OCI-LY1 (cell line): ENCODE measurements around the gene ELP2.

Experiments used
- H2AFZ ChIP-seq: fragments of 200-600 bp; sonication (generic), shearing (Covaris generic); 2 replicates; pipeline ENCODE4 v1.6.0; 2014; ENCODE audit warnings: antibody characterized with exemption, mild to moderate bottlenecking, low read length
- H3F3A ChIP-seq: fragments of 200-600 bp; sonication (generic), shearing (Covaris generic); 2 replicates; pipeline ENCODE4 v1.6.0; 2014; ENCODE audit warnings: mild to moderate bottlenecking, antibody characterized with exemption, low read length, moderate library complexity; ENCODE audit not compliant: insufficient read depth
- H3K27ac ChIP-seq: fragments of 200-600 bp; sonication (generic); 2 replicates; pipeline ENCODE4 v1.5.1; 2014; ENCODE audit warnings: low read length, mixed run types, mild to moderate bottlenecking, low read depth; ENCODE audit not compliant: poor library complexity, severe bottlenecking
- H3K27me3 ChIP-seq: fragments of 200-600 bp; sonication (generic); 2 replicates; pipeline ENCODE4 v1.6.0; 2014; ENCODE audit warnings: antibody characterized with exemption, mild to moderate bottlenecking, low read length, moderate library complexity; ENCODE audit not compliant: insufficient read depth
- H3K36me3 ChIP-seq: fragments of 200-600 bp; sonication (generic); 2 replicates; pipeline ENCODE4 v1.6.1; 2014; ENCODE audit warnings: mild to moderate bottlenecking, antibody characterized with exemption, low read length, moderate library complexity, mixed read lengths; ENCODE audit not compliant: insufficient read depth
- H3K4me1 ChIP-seq: fragments of 200-600 bp; sonication (generic); 2 replicates; pipeline ENCODE4 v1.5.1; 2014; ENCODE audit warnings: mild to moderate bottlenecking, low read length, moderate library complexity; ENCODE audit not compliant: insufficient read depth, severe bottlenecking
- H3K4me2 ChIP-seq: fragments of 200-600 bp; sonication (generic), shearing (Covaris generic); 2 replicates; pipeline ENCODE4 v1.6.1; 2014; ENCODE audit warnings: low read length
- H3K4me3 ChIP-seq: fragments of 200-600 bp; sonication (generic); 2 replicates; pipeline ENCODE4 v1.5.1; 2014; ENCODE audit warnings: low read length, low read depth, mild to moderate bottlenecking, mixed read lengths; ENCODE audit not compliant: poor library complexity, severe bottlenecking
- H3K79me2 ChIP-seq: fragments of 200-600 bp; shearing (Covaris generic); 2 replicates; pipeline ENCODE4 v1.6.1; 2016; ENCODE audit warnings: mixed run types, low read length, mixed read lengths; ENCODE audit not compliant: insufficient read depth
- H3K9ac ChIP-seq: fragments of 200-600 bp; sonication (generic), shearing (Covaris generic); 2 replicates; pipeline ENCODE4 v1.6.1; 2014; ENCODE audit warnings: mild to moderate bottlenecking, low read length, mixed read lengths
- H3K9me2 ChIP-seq: fragments of 200-600 bp; sonication (generic), shearing (Covaris generic); 2 replicates; pipeline ENCODE4 v1.6.1; 2014; ENCODE audit warnings: low read depth, mild to moderate bottlenecking, low read length, mixed read lengths
- H3K9me3 ChIP-seq: fragments of 200-600 bp; shearing (Covaris generic); 2 replicates; pipeline ENCODE4 v1.6.1; 2014; ENCODE audit warnings: low read length, mixed read lengths
- H4K20me1 ChIP-seq: fragments of 200-600 bp; sonication (generic), shearing (Covaris generic); 2 replicates; pipeline ENCODE4 v1.6.0; 2016; ENCODE audit warnings: mild to moderate bottlenecking, low read length; ENCODE audit not compliant: insufficient read depth
- EZH2 ChIP-seq: fragments of 200-600 bp; sonication (generic), shearing (Covaris generic); IDR thresholded peaks from 2 replicates; pipeline ENCODE4 v1.8.0; 2017; ENCODE audit warnings: borderline replicate concordance, mixed run types, mild to moderate bottlenecking, antibody characterized with exemption, low read length, moderate library complexity, mixed read lengths
- TF ChIP-seq, protein P1 (sequence below): fragments of 200-600 bp; sonication (generic), shearing (Covaris generic); IDR thresholded peaks from 2 replicates; pipeline ENCODE4 v1.5.1; 2017; ENCODE audit warnings: mild to moderate bottlenecking, antibody characterized with exemption, low read length, moderate library complexity, mixed read lengths

Gene ELP2

DNA sequence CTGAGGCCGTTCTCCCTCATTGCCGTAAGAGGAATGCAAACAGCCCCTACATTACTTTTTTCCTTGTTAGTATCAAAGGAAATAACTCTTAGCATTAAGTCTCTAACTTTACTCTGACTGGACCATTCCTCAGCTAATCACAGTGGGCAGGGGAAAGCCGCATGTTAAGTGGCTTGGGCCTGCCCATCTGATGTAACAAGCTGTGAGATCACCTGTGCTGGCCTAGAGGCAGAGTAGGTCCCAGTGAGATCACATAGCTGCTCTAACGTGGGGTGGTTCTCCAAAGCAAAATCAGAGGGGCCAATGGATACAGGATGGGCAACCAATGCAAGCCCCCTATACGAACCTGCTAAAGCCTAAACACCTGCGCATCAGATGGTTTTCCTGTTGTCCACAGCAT lies 51.7 kb downstream of the ELP2 start:
- TF ChIP-seq, protein P1, sequence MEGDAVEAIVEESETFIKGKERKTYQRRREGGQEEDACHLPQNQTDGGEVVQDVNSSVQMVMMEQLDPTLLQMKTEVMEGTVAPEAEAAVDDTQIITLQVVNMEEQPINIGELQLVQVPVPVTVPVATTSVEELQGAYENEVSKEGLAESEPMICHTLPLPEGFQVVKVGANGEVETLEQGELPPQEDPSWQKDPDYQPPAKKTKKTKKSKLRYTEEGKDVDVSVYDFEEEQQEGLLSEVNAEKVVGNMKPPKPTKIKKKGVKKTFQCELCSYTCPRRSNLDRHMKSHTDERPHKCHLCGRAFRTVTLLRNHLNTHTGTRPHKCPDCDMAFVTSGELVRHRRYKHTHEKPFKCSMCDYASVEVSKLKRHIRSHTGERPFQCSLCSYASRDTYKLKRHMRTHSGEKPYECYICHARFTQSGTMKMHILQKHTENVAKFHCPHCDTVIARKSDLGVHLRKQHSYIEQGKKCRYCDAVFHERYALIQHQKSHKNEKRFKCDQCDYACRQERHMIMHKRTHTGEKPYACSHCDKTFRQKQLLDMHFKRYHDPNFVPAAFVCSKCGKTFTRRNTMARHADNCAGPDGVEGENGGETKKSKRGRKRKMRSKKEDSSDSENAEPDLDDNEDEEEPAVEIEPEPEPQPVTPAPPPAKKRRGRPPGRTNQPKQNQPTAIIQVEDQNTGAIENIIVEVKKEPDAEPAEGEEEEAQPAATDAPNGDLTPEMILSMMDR, result no peak
- no peak for TF ChIP-seq EZH2
- Histone ChIP-seq H3K9me2 (no peaks in the 10 kb centered on the region), H2AFZ (no peak overlapping the region), H3K9me3 (no peaks in the 10 kb centered on the region), H3F3A (no peaks in the 10 kb centered on the region; the same call in 1 of the 2 replicates), H3K79me2 (no peaks in the 10 kb centered on the region), H3K27ac (no peak overlapping the region), H3K4me1 (no peaks in the 10 kb centered on the region), H3K4me2 (no peak overlapping the region), H3K27me3 (no peaks in the 10 kb centered on the region), H3K4me3 (no peak overlapping the region), H4K20me1 (no peaks in the 10 kb centered on the region), H3K36me3 (peaks cover 14% of the 10 kb centered on the region), H3K9ac (no peak overlapping the region)

DNA sequence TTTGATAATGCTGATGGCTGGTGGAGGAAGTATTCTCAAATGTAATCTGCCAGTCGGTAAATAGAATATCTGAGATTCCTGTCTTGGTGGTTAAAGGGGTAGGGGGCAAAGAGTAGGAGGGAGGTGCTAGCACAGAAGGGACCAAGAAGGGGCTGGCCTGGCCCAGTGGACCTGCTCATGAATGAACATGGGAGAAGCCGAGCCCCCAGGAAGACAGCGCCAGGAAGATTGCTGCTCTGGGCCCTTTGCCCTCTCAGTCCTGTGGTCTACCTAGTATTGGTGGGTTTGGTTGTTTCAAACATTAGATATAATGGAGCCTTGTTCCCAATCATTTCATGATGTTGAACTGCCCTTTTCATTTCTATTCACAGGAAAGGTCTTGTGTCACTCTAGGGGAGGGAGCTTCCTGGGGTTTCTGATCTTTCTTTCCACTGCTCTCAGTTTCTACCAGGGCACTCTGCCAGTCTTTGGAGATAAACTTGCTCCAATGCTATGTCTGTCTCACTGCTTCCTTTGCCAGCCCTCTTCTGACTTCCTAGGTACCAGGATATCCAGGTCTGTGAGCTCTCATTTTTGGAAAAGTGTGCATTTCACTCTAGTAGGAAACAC lies 52.3 kb downstream of the ELP2 start:
- H3K36me3 ChIP-seq, result peaks cover 8% of the 10 kb centered on the region; the same call in 1 of the 2 replicates
- no peaks in the 10 kb centered on the region for H3K79me2 ChIP-seq
- H4K20me1 ChIP-seq, result no peaks in the 10 kb centered on the region
- H3K27me3 ChIP-seq, result no peaks in the 10 kb centered on the region
- H3K4me2 ChIP-seq, result no peak overlapping the region
- no peak overlapping the region for H3K27ac ChIP-seq
- no peak overlapping the region for H2AFZ ChIP-seq
- H3K9ac ChIP-seq, result no peak overlapping the region
- no peak for TF ChIP-seq EZH2
- TF ChIP-seq, protein P1, result no peak
- peaks cover 5% of the 10 kb centered on the region for H3K4me1 ChIP-seq
- H3K9me3 ChIP-seq, result no peaks in the 10 kb centered on the region
- no peaks in the 10 kb centered on the region; the same call in 1 of the 2 replicates for H3F3A ChIP-seq
- H3K4me3 ChIP-seq, result no peak overlapping the region
- no peaks in the 10 kb centered on the region for H3K9me2 ChIP-seq

DNA sequence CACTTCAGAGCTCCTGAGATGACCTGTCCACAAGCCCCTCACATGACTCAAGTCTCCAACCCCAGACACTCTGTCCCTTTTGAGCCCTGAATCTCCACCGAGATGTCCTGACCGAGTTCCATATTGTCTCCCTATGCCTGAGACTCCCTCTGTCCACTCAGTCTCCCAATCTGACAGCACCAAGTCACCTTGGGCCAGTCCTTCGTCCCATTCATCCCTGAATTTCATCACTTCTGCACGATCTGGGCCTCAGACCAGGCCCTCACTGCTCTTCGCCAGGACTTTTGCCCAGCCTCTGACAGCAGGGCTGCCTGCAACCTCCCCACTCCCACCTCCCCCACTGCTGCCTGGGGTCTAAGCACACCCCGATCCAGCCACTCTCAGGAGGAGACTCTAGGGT lies 53.3 kb downstream of the ELP2 start:
- Histone ChIP-seq H3K9me2 (no peaks in the 10 kb centered on the region), H3K9ac (no peak overlapping the region), H4K20me1 (no peaks in the 10 kb centered on the region), H3K9me3 (no peaks in the 10 kb centered on the region), H3K27ac (no peak overlapping the region), H3F3A (no peaks in the 10 kb centered on the region; the same call in 1 of the 2 replicates), H3K79me2 (no peaks in the 10 kb centered on the region), H2AFZ (no peak overlapping the region), H3K27me3 (0 out of 2 replicates have a peak, but pooled peaks cover 5% of the 10 kb centered on the region), H3K4me3 (no peak overlapping the region), H3K4me1 (peaks cover 15% of the 10 kb centered on the region), H3K4me2 (no peak overlapping the region), H3K36me3 (no peaks in the 10 kb centered on the region)
- TF ChIP-seq EZH2, result no peak
- TF ChIP-seq, protein P1, result no peak
